GM21786 (cell line): ENCODE data around the gene SYT4.

Source experiments
- ATAC-seq: cut with Tn5 transposase; IDR thresholded peaks from one replicate; pipeline ENCODE4 v1.9.1; 2021; ENCODE audit not compliant: unreplicated experiment

The SYT4 gene

GRCh38 chr18:43220691-43221090, 56.6 kb downstream of the SYT4 start:
- ATAC-seq, result no peak
